Kidney epithelial cell (primary cell): ENCODE data around the gene TCTN1. TPM values are rescaled to one million over a fixed set of nuclear protein-coding genes. Genes with fewer than 3 reads are reported as not detected.

ENCODE experiments used
- DNase-seq: peaks from one replicate; pipeline ENCODE4 v3.0.0-alpha.2; 2010; ENCODE audit warnings: low read depth
- H3K27me3 ChIP-seq: 2 replicates; pipeline ENCODE4 v1.6.0; 2011; ENCODE audit warnings: low read length; ENCODE audit not compliant: control insufficient read depth, insufficient read depth
- H3K36me3 ChIP-seq: 2 replicates; pipeline ENCODE4 v1.5.1; 2011; ENCODE audit warnings: low read length; ENCODE audit not compliant: control insufficient read depth, insufficient read depth
- H3K4me3 ChIP-seq: 2 replicates; pipeline ENCODE4 v1.5.1; 2011; ENCODE audit warnings: low read depth, mild to moderate bottlenecking, control low read depth, low read length
- total RNA-seq: library from RNA; depleted of rRNA; stranded (reverse); fragments of >200 nt; gene quantifications from 2 replicates; pipeline ENCODE4 v1.2.3, GENCODE V29; 2015
- TF ChIP-seq, protein P1 (sequence below): IDR thresholded peaks from 2 replicates; pipeline ENCODE4 v1.5.1; 2011; ENCODE audit warnings: mild to moderate bottlenecking, moderate library complexity, low read length, control low read depth, inconsistent platforms; ENCODE audit not compliant: insufficient read depth, poor library complexity, severe bottlenecking

TCTN1 gene
- total RNA-seq, 1 donor from 2014 or later: 16.5 TPM

DNA sequence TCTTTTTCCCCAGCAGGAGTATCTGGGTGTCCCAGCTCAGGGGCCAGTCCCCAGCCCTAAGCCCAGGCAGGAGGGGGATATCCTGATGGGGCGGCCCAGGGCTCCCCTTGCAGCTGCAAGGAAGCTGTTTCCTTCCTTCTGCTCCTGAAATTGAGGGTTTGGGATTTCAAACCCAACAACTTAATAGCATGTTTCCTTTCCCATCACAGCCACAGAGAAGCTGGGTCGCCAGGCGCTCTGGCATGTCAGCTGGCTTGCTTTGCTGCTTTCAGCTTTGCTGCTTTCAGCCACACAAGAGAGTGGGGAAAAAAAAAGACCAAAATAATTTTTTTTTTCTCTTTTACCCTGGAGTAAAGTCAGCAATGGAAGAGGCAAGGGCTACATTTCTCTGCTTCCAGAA is 44.9 kb downstream of the TCTN1 start:
- Histone ChIP-seq H3K4me3 (no peak overlapping the region), H3K36me3 (no peaks in the 10 kb centered on the region), H3K27me3 (no peaks in the 10 kb centered on the region)
- DNase-seq: no peak
- TF ChIP-seq, protein P1, sequence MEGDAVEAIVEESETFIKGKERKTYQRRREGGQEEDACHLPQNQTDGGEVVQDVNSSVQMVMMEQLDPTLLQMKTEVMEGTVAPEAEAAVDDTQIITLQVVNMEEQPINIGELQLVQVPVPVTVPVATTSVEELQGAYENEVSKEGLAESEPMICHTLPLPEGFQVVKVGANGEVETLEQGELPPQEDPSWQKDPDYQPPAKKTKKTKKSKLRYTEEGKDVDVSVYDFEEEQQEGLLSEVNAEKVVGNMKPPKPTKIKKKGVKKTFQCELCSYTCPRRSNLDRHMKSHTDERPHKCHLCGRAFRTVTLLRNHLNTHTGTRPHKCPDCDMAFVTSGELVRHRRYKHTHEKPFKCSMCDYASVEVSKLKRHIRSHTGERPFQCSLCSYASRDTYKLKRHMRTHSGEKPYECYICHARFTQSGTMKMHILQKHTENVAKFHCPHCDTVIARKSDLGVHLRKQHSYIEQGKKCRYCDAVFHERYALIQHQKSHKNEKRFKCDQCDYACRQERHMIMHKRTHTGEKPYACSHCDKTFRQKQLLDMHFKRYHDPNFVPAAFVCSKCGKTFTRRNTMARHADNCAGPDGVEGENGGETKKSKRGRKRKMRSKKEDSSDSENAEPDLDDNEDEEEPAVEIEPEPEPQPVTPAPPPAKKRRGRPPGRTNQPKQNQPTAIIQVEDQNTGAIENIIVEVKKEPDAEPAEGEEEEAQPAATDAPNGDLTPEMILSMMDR: no peak

DNA sequence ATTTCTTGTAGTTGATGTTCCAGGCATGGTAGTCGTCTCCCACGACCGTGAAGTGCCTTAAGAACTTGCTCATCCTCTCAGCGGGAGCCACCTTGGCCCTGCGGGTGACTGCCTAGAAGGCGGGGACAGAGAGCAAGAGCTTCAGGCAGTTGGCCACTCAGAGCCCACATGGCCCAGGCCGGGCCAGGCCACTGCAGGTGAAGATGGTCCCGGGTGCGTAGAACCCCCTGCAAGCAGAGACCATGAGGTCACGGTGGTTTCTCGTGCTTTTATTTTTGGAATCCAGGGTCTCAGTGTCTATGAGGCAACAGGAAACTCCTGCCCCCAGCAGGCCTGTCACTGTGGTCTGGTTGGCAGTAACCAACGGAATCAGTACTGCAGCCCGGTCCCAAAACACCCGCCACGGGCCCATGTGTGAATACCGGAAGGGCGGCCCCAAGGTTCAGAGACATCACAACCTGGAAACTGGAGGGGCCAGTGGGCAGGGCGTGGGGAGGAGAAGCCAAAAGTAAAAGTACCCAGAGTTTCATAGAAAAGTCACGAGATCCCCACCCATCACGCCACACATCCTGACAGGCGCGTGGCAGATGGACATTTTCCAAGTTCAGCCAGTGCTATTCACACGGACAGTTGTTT is 47.5 kb downstream of the TCTN1 start:
- TF ChIP-seq, protein P1: no peak
- no peaks in the 10 kb centered on the region for H3K36me3 ChIP-seq
- no peak for DNase-seq
- no peak overlapping the region for H3K4me3 ChIP-seq
- no peaks in the 10 kb centered on the region for H3K27me3 ChIP-seq

DNA sequence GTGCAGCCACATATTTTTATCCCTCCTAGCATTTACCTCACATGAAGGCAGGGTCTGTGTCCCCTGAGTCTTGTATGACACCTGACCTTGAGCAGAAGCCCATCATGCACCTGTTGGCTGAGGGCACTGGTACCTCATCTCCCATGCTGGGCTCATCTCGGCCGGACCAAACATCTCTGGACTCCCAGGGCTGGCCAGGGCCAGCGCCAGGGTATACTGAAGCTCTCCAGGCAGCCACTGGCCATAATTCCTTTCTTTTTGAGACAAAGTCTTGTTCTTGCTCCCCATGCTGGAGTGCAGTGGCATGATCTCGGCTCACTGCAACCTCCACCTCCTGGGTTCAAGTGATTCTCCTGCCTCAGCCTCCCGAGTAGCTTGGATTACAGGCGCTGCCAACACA is 53.0 kb downstream of the TCTN1 start:
- TF ChIP-seq, protein P1: no peak
- H3K27me3 ChIP-seq: no peaks in the 10 kb centered on the region
- no peaks in the 10 kb centered on the region for H3K36me3 ChIP-seq
- H3K4me3 ChIP-seq: no peak overlapping the region
- no peak for DNase-seq

DNA sequence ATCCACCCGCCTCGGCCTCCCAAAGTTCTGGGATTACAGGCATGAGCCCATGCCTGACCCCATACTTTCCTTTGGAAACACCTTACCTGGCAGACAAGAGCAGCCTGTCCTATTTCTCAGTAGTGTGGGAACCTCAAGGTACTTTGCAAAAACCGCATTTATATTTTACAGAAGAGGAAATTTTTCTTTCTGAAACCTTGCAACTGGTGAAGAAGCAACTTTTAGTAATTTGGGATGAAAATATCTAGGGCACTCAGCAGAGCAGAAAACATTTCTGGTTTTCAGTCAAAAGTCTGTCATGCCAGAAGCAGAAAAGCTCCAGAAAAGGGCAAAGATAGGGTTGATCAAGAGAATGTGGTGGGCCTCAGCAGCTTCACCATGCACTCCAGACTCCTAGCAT is 53.7 kb downstream of the TCTN1 start:
- TF ChIP-seq, protein P1: no peak
- Histone ChIP-seq H3K36me3 (no peaks in the 10 kb centered on the region), H3K4me3 (no peak overlapping the region), H3K27me3 (no peaks in the 10 kb centered on the region)
- no peak for DNase-seq

DNA sequence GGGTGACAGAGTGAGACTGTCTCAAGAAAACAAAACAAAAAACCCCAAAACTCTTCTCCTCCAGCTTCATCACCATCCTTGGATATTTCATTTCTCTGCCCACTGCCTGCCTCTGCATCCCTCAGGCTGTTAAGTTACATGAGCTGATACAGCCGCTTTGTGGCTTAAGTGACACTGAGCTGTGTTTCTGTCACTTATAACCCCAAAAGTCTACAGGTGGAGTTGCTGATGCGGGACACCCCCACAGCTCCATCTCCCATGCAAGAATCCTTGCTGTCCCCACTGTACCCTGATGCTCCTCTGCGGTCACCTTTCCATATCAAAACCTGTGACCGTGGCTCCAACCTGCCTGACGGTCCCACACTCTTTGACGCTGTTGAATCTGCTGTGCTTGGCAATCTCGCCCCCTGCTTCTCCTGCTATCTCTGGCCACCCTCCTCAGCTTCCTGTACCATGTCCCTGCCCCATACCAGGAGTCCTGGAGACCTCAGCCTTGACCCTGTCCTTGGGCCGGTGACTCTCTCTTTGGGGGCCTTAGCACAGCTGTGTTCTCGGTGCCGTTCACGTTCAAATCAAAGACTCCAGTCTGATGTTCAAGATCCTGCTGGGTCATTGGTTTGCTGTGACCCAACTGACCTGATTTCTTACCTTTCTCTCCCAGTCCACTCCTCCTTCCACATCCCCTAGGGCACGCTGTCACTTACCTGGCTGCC is 54.7 kb downstream of the TCTN1 start:
- DNase-seq: no peak
- Histone ChIP-seq H3K27me3 (no peaks in the 10 kb centered on the region), H3K4me3 (no peak overlapping the region), H3K36me3 (no peaks in the 10 kb centered on the region)
- TF ChIP-seq, protein P1: no peak

DNA sequence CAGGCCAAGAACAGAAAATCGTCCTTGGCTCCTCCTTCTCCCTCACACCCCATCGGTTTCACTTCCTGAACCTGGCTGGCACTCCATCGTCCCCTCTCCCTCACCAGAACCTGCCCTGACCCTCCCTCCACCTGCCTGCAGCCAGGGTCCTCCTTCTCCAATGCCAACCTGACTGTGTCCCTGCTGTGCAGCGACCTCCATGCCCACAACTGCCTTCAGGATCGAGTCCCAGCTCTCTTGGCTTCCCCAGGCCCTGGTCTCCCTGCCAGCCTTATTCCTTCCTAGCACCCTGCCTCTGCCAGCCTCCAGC is 55.2 kb downstream of the TCTN1 start:
- DNase-seq: no peak
- H3K36me3 ChIP-seq: no peaks in the 10 kb centered on the region
- no peak overlapping the region for H3K4me3 ChIP-seq
- H3K27me3 ChIP-seq: no peaks in the 10 kb centered on the region
- TF ChIP-seq, protein P1: no peak
